Measurements from ENCODE around the gene PODN.

- TF ChIP-seq GATA2 (IDR thresholded peaks at IDR 0.05; ENCODE audit: low read depth, low read length): no peak
- no peak for TF ChIP-seq GATA3 (IDR thresholded peaks at IDR 0.05; ENCODE audit: low read depth, low read length)
Observed at GRCh38 chr1:53086491-53087070, 24.6 kb downstream of the PODN start.

All from SH-SY5Y (cell line).